RWPE2 (cell line): ENCODE measurements around the gene CHMP3.

ENCODE experiments used
- ATAC-seq: fragments of 200-7000 bp; cut with Tn5 transposase; 3 replicates; pipeline ENCODE4 v1.9.1; 2021; ENCODE audit warnings: low read depth
- DNase-seq: peaks from one replicate; pipeline ENCODE4 v3.0.0-alpha.2; 2020; ENCODE audit warnings: low spot score
- H3K27ac ChIP-seq: fragments of 450-650 bp; 2 replicates; pipeline ENCODE4 v1.5.1; 2017; ENCODE audit warnings: mild to moderate bottlenecking; ENCODE audit not compliant: poor library complexity, severe bottlenecking
- H3K27me3 ChIP-seq: fragments of 250-450 bp; sonication (Bioruptor Pico); 2 replicates; pipeline ENCODE4 v1.5.1; 2021; ENCODE audit warnings: mild to moderate bottlenecking, moderate library complexity; ENCODE audit not compliant: insufficient read depth, poor library complexity, severe bottlenecking
- H3K36me3 ChIP-seq: fragments of 250-450 bp; sonication (Bioruptor Pico); 2 replicates; pipeline ENCODE4 v1.5.1; 2020; ENCODE audit warnings: low read depth, mild to moderate bottlenecking, moderate library complexity
- H3K4me1 ChIP-seq: fragments of 250-450 bp; sonication (Bioruptor Pico); 2 replicates; pipeline ENCODE4 v1.5.1; 2021; ENCODE audit warnings: mild to moderate bottlenecking, moderate library complexity; ENCODE audit not compliant: insufficient read depth, poor library complexity, severe bottlenecking
- H3K4me3 ChIP-seq: fragments of 250-450 bp; sonication (Bioruptor Pico); 2 replicates; pipeline ENCODE4 v1.5.1; 2021; ENCODE audit warnings: mild to moderate bottlenecking, moderate library complexity; ENCODE audit not compliant: severe bottlenecking
- H3K9me3 ChIP-seq: fragments of 250-450 bp; sonication (Bioruptor Pico); 2 replicates; pipeline ENCODE4 v1.5.1; 2021; ENCODE audit warnings: mild to moderate bottlenecking, moderate library complexity; ENCODE audit not compliant: severe bottlenecking
- CTCF ChIP-seq: fragments of 450-650 bp; IDR thresholded peaks from one replicate; pipeline ENCODE4 v1.5.1; 2017; ENCODE audit warnings: mild to moderate bottlenecking, moderate library complexity; ENCODE audit not compliant: poor library complexity, severe bottlenecking

Gene CHMP3

GRCh38 chr2:86580560-86580959 is 17.3 kb upstream of the CHMP3 start:
- no peak for TF ChIP-seq CTCF
- Histone ChIP-seq H3K36me3 (no peaks in the 10 kb centered on the region), H3K27me3 (peaks cover 3% of the 10 kb centered on the region), H3K9me3 (peaks cover 3% of the 10 kb centered on the region), H3K4me1 (no peaks in the 10 kb centered on the region), H3K27ac (no peak overlapping the region), H3K4me3 (no peak overlapping the region)
- no peak for ATAC-seq
- no peak for DNase-seq

GRCh38 chr2:86577817-86578456 is 14.7 kb upstream of the CHMP3 start:
- H3K4me3 ChIP-seq = no peak overlapping the region
- no peak overlapping the region for H3K27ac ChIP-seq
- H3K27me3 ChIP-seq = peaks cover 3% of the 10 kb centered on the region
- peaks cover 3% of the 10 kb centered on the region for H3K9me3 ChIP-seq
- ATAC-seq (no peak), DNase-seq (no peak)
- no peaks in the 10 kb centered on the region for H3K4me1 ChIP-seq
- no peaks in the 10 kb centered on the region for H3K36me3 ChIP-seq
- TF ChIP-seq CTCF = no peak

GRCh38 chr2:86570059-86570458 is 6.8 kb upstream of the CHMP3 start:
- no peak overlapping the region for H3K4me3 ChIP-seq
- H3K36me3 ChIP-seq = no peaks in the 10 kb centered on the region
- no peak overlapping the region for H3K27ac ChIP-seq
- no peaks in the 10 kb centered on the region for H3K27me3 ChIP-seq
- H3K4me1 ChIP-seq = no peaks in the 10 kb centered on the region
- no peak for DNase-seq
- TF ChIP-seq CTCF = no peak
- H3K9me3 ChIP-seq = no peaks in the 10 kb centered on the region
- ATAC-seq = no peak

GRCh38 chr2:86566821-86567190 is 3.6 kb upstream of the CHMP3 start:
- H3K9me3 ChIP-seq = no peaks in the 10 kb centered on the region
- no peak for TF ChIP-seq CTCF
- H3K36me3 ChIP-seq = no peaks in the 10 kb centered on the region
- H3K4me3 ChIP-seq = no peak overlapping the region
- DNase-seq (no peak), ATAC-seq (no peak)
- H3K4me1 ChIP-seq = peaks cover 9% of the 10 kb centered on the region
- no peak overlapping the region for H3K27ac ChIP-seq
- H3K27me3 ChIP-seq = no peaks in the 10 kb centered on the region

GRCh38 chr2:86566158-86566820 is 3.0 kb upstream of the CHMP3 start:
- Histone ChIP-seq H3K36me3 (peaks cover under 1% of the 10 kb centered on the region; the same call in 1 of the 2 replicates), H3K4me1 (peaks cover 14% of the 10 kb centered on the region), H3K4me3 (no peak overlapping the region), H3K27ac (no peak overlapping the region), H3K27me3 (no peaks in the 10 kb centered on the region), H3K9me3 (no peaks in the 10 kb centered on the region)
- ATAC-seq (no peak), DNase-seq (no peak)
- no peak for TF ChIP-seq CTCF
